ENCODE results near the gene C2CD2.

C2CD2 gene

GRCh38 chr21:41883582-41883981, 70.2 kb downstream of the C2CD2 start:
- TF ChIP-seq POLR2AphosphoS5 (IDR thresholded peaks at IDR 0.05; ENCODE audit: low read depth, low read length) (no peak), SIN3A (IDR thresholded peaks at IDR 0.05; ENCODE audit: borderline replicate concordance, insufficient read depth, low read length) (no peak), REST (IDR thresholded peaks at IDR 0.05; ENCODE audit: insufficient read depth in 1 of 2, low read depth in 2 of 2, low read length in 2 of 2) (no peak), TAF1 (IDR thresholded peaks at IDR 0.05; ENCODE audit: borderline replicate concordance, insufficient read depth, low read length) (no peak), FOXP2 (optimal IDR thresholded peaks at IDR 0.05; ENCODE audit: borderline replicate concordance, extremely low read depth, extremely low read length, insufficient read depth) (no peak)

- TF ChIP-seq REST (IDR thresholded peaks at IDR 0.05; ENCODE audit: insufficient read depth in 1 of 2, low read depth in 2 of 2, low read length in 2 of 2) (no peak), FOXP2 (optimal IDR thresholded peaks at IDR 0.05; ENCODE audit: borderline replicate concordance, extremely low read depth, extremely low read length, insufficient read depth) (no peak)
Measured at GRCh38 chr21:41881051-41881450, 72.8 kb downstream of the C2CD2 start.

- TF ChIP-seq SIN3A (IDR thresholded peaks at IDR 0.05; ENCODE audit: borderline replicate concordance, insufficient read depth, low read length) (no peak), REST (IDR thresholded peaks at IDR 0.05; ENCODE audit: insufficient read depth in 1 of 2, low read depth in 2 of 2, low read length in 2 of 2) (no peak), TAF1 (IDR thresholded peaks at IDR 0.05; ENCODE audit: borderline replicate concordance, insufficient read depth, low read length) (no peak), POLR2AphosphoS5 (IDR thresholded peaks at IDR 0.05; ENCODE audit: low read depth, low read length) (no peak), FOXP2 (optimal IDR thresholded peaks at IDR 0.05; ENCODE audit: borderline replicate concordance, extremely low read depth, extremely low read length, insufficient read depth) (no peak)
Measured at GRCh38 chr21:41880153-41880552, 73.7 kb downstream of the C2CD2 start.

- 0 out of 2 replicates have a peak, but pooled peaks have one; percentile 41 for TF ChIP-seq TAF1 (IDR thresholded peaks at IDR 0.05; ENCODE audit: borderline replicate concordance, insufficient read depth, low read length)
- no peak for TF ChIP-seq POLR2AphosphoS5 (IDR thresholded peaks at IDR 0.05; ENCODE audit: low read depth, low read length)
Measured at GRCh38 chr21:41879190-41879998, 74.4 kb downstream of the C2CD2 start, which contains the start of gene PRDM15. Gene PRDM15, minus strand, starts transcription at chr21:41879344. Its CDS starts 18,981 bp downstream, at chr21:41860363.

- TF ChIP-seq SIN3A (IDR thresholded peaks at IDR 0.05; ENCODE audit: borderline replicate concordance, insufficient read depth, low read length) (no peak), POLR2AphosphoS5 (IDR thresholded peaks at IDR 0.05; ENCODE audit: low read depth, low read length) (no peak), REST (IDR thresholded peaks at IDR 0.05; ENCODE audit: insufficient read depth in 1 of 2, low read depth in 2 of 2, low read length in 2 of 2) (no peak), FOXP2 (optimal IDR thresholded peaks at IDR 0.05; ENCODE audit: borderline replicate concordance, extremely low read depth, extremely low read length, insufficient read depth) (no peak), TAF1 (IDR thresholded peaks at IDR 0.05; ENCODE audit: borderline replicate concordance, insufficient read depth, low read length) (no peak)
Measured at GRCh38 chr21:41878831-41879189, 75.0 kb downstream of the C2CD2 start.

All from PFSK-1 (cell line).